Measurements from ENCODE around the gene CACNA2D4. TPM values are rescaled to one million over a fixed set of nuclear protein-coding genes. Genes with fewer than 3 reads are reported as not detected.

CACNA2D4 gene
- total RNA-seq, 4 donors from 2014 or later: 0.27 to 3.1 (median 0.92) TPM

GRCh38 chr12:1937481-1938224, 19.2 kb upstream of the CACNA2D4 start:
- no peaks in the 10 kb centered on the region for H3K27me3 ChIP-seq
- peaks cover 5 to 24% (median 7%) of the 10 kb centered on the region in 3 donors for H3K4me1 ChIP-seq
- 91 to 94% methylated on average over 8 to 9 of the region's 12 CpGs for WGBS, 2 donors
- no peaks in the 10 kb centered on the region for H3K9me3 ChIP-seq
- no peak overlapping the region for H3K4me3 ChIP-seq
- H3K36me3 ChIP-seq: peaks cover 0 to 37% (median 0%) of the 10 kb centered on the region in 3 donors
- H3K27ac ChIP-seq: peak overlapping the region in 1 of 4 donors; percentile 17
- intact Hi-C loops (cut with DNase I): loop anchor here (5.0 to 10.0 kb wide), 2 partner anchors 140 to 293 kb away; no protein-coding TSS in a partner anchor
- TF ChIP-seq CTCF (IDR thresholded peaks at IDR 0.05): no peak
- TF ChIP-seq POLR2A (IDR thresholded peaks at IDR 0.05): no peak
- no peak for DNase-seq

- intact Hi-C loops (cut with DNase I): loop anchor here (5.0 to 10.0 kb wide), 2 partner anchors 139 to 292 kb away; no protein-coding TSS in a partner anchor
- 62 to 64% methylated on average over 18 to 20 of the region's 25 CpGs for WGBS, 2 donors
- H3K27ac ChIP-seq: peak overlapping the region in 2 of 4 donors; percentile 17 to 46
- no peaks in the 10 kb centered on the region for H3K27me3 ChIP-seq
- DNase-seq: no peak
- peaks cover 0 to 35% (median 0%) of the 10 kb centered on the region in 3 donors for H3K36me3 ChIP-seq
- no peak for TF ChIP-seq POLR2A (IDR thresholded peaks at IDR 0.05)
- no peaks in the 10 kb centered on the region for H3K9me3 ChIP-seq
- no peak overlapping the region for H3K4me3 ChIP-seq
- peaks cover 5 to 32% (median 7%) of the 10 kb centered on the region in 3 donors for H3K4me1 ChIP-seq
Observed at GRCh38 chr12:1936406-1937320, 18.2 kb upstream of the CACNA2D4 start.

DNA sequence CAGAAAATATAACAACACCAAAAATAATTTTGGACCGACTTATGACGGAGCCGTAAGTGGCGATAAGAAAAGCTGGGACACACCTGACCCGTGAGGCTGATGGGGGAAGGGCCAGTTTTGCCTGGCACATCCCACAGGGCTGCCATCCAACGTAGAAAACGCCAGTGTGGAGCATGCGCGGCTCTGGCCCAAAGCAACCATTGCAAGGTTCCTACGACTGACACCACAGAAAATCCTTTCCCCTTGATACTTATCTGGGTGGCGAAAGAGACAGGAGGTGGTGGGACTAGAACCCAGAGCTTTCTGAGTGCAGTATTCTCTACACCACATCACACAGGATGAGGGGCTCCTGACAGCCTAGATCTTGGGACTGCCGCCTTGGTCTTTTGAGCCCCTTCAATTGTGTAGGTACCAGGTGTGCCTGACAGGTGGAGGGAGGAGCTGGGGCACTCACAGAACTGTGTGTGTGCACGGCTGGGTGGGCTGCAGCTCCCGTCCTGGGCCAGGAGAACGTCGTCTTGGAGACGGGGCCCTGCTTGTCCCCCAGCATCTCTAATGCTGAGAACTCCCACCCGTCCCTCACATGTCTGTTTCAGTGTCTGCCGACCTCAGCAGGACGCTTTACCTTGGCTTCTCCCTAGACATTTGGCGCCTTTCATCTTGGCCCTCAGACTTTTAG, 17.4 kb upstream of the CACNA2D4 start:
- TF ChIP-seq CTCF (IDR thresholded peaks at IDR 0.05) (no peak), POLR2A (IDR thresholded peaks at IDR 0.05) (no peak)
- H3K9me3 ChIP-seq: no peaks in the 10 kb centered on the region
- no peak overlapping the region for H3K27ac ChIP-seq
- H3K27me3 ChIP-seq: peaks cover 0 to 6% (median 0%) of the 10 kb centered on the region in 4 donors
- peaks cover 0 to 27% (median 0%) of the 10 kb centered on the region in 3 donors for H3K36me3 ChIP-seq
- no peak for DNase-seq
- intact Hi-C loops (cut with DNase I): loop anchor here (5.0 to 10.0 kb wide), 2 partner anchors 139 to 291 kb away; no protein-coding TSS in a partner anchor
- H3K4me3 ChIP-seq: no peak overlapping the region
- WGBS, 2 donors: 72 to 84% methylated on average over 18 to 20 of the region's 21 CpGs
- peaks cover 5 to 32% (median 7%) of the 10 kb centered on the region in 3 donors for H3K4me1 ChIP-seq

DNA sequence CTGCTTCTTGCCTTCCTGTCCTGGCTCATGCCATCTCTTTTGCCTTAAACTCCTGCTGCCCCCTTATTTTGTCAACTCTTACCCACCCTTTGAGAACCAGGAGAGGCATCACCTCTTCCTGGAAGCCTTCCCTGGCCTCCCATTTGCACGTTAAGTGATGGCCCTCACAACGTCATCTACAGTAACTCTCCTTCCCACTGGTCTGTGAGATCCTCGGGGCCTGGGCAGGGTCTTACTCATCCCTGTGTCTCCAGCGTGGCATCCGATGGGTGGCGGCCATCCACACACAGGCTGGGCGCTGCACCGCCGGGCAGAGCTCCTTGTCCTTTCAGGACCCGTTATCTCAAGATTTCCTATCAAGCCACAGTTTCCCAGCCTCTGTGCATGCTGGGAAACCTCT, 16.8 kb upstream of the CACNA2D4 start:
- H3K27me3 ChIP-seq: peaks cover 0 to 11% (median 0%) of the 10 kb centered on the region in 4 donors
- DNase-seq: no peak
- peaks cover 5 to 31% (median 7%) of the 10 kb centered on the region in 3 donors for H3K4me1 ChIP-seq
- H3K36me3 ChIP-seq: peaks cover 0 to 21% (median 0%) of the 10 kb centered on the region in 3 donors
- H3K9me3 ChIP-seq: no peaks in the 10 kb centered on the region
- intact Hi-C loops (cut with DNase I): loop anchor here (5.0 to 10.0 kb wide), 2 partner anchors 138 to 290 kb away; no protein-coding TSS in a partner anchor
- 76 to 91% methylated on average over 4 to 6 of the region's 10 CpGs for WGBS, 2 donors
- TF ChIP-seq CTCF (IDR thresholded peaks at IDR 0.05): no peak
- no peak for TF ChIP-seq POLR2A (IDR thresholded peaks at IDR 0.05)
- H3K27ac ChIP-seq: no peak overlapping the region
- no peak overlapping the region for H3K4me3 ChIP-seq

DNA sequence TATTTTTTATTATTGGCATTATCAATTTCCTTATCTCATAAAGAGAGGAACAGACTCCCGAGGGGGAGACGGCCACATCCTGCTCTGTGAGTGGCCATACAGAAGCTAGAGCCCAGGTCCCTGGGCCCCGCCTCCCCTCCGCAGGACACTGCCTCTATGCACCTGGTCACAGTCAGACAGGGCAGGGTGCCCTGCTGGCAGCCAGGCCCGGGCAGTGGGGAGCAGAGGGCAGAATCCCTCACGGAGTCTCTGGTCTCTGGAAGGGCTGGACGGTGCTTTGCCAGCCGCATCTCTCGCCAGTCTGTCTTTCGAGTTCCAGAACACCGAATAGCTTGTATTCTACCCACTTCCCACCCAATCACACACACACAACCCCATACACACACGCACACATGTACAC, 16.4 kb upstream of the CACNA2D4 start:
- TF ChIP-seq CTCF (IDR thresholded peaks at IDR 0.05): no peak
- TF ChIP-seq POLR2A (IDR thresholded peaks at IDR 0.05): no peak
- peaks cover 5 to 27% (median 7%) of the 10 kb centered on the region in 3 donors for H3K4me1 ChIP-seq
- peaks cover 0 to 11% (median 0%) of the 10 kb centered on the region in 4 donors for H3K27me3 ChIP-seq
- no peak overlapping the region for H3K4me3 ChIP-seq
- no peaks in the 10 kb centered on the region for H3K9me3 ChIP-seq
- H3K27ac ChIP-seq: no peak overlapping the region
- H3K36me3 ChIP-seq: peaks cover 0 to 19% (median 0%) of the 10 kb centered on the region in 3 donors
- no peak for DNase-seq
- WGBS, 2 donors: 80 to 85% methylated on average over 10 to 12 of the region's 12 CpGs
- intact Hi-C loops (cut with DNase I): loop anchor here (5.0 to 10.0 kb wide), 2 partner anchors 138 to 290 kb away; no protein-coding TSS in a partner anchor
